HepG2 (cell line): Measurements from ENCODE around the gene PAX7. TPM values are rescaled to one million over a fixed set of nuclear protein-coding genes. Genes with fewer than 3 reads are reported as not detected.

Experiments used
- ATAC-seq: fragments of 200-7000 bp; cut with Tn5 transposase; 3 replicates; pipeline ENCODE4 v1.9.1; 2020; ENCODE audit warnings: mild to moderate bottlenecking, moderate library complexity
- BruUV-seq: library from RNA; stranded (reverse); fragments of 400-500 nt; replicated peaks from 2 replicates; lab custom pipeline; 2021; lab: Mats Ljungman, UMichigan
- CTCF ChIA-PET: fragments of 300-600 bp; formaldehyde crosslinking; extraction: SDS; loops from one replicate; lab custom pipeline; 2021; ENCODE audit warnings: low total read pairs, inconsistent platforms, low intra/inter-chr PET ratio; lab: Yijun Ruan, JAX
- POLR2A ChIA-PET: fragments of 350-600 bp; sonication (Branson Sonifier 250); formaldehyde crosslinking; loops from one replicate; lab custom pipeline; 2020; ENCODE audit warnings: antibody characterized with exemption, inconsistent platforms; lab: Yijun Ruan, JAX
- DNase-seq: peaks from one replicate; pipeline ENCODE4 v3.0.0-alpha.2; 2015; ENCODE audit warnings: low spot score
- FAIRE-seq: peaks from 3 replicates; lab custom pipeline; 2011; peaks lifted over from hg19 to GRCh38; lab: Jason Lieb, UNC
- H2AFZ ChIP-seq: one replicate; pipeline ENCODE4 v1.6.1; 2011; ENCODE audit warnings: low read length, inconsistent platforms
- H3K27ac ChIP-seq: fragments of 300-600 bp; 3 replicates; pipeline ENCODE4 v1.8.0; 2011; ENCODE audit warnings: mixed run types, mild to moderate bottlenecking, mixed read lengths, low read length, inconsistent platforms; ENCODE audit not compliant: insufficient read depth; ENCODE audit errors: extremely low read length
- H3K27me3 ChIP-seq, 2 experiments: fragments of 200-600 bp in 1 of 2; 2 replicates in 1 of 2; 3 replicates in 1 of 2; pipeline versions ENCODE4 v1.6.0 to v1.8.0; 2011; ENCODE audit warnings: low read length in 2 of 2, mild to moderate bottlenecking in 2 of 2, moderate library complexity in 2 of 2, inconsistent platforms in 1 of 2; ENCODE audit not compliant: insufficient read depth in 2 of 2, control insufficient read depth in 1 of 2
- H3K36me3 ChIP-seq, 2 experiments: fragments of 200-600 bp in 1 of 2; replicated peaks in 1 of 2; 2 replicates in 1 of 2; 3 replicates in 1 of 2; pipeline versions ENCODE4 v1.5.1 to v1.8.0; 2011; ENCODE audit warnings: low read length in 2 of 2, inconsistent platforms in 1 of 2; ENCODE audit not compliant: insufficient read depth in 2 of 2, control insufficient read depth in 1 of 2
- H3K4me1 ChIP-seq: 2 replicates; pipeline ENCODE4 v1.5.1; 2012; ENCODE audit warnings: low read length, inconsistent platforms; ENCODE audit not compliant: insufficient read depth
- H3K4me2 ChIP-seq: 2 replicates; pipeline ENCODE4 v1.6.0; 2011; ENCODE audit warnings: low read depth, low read length, inconsistent platforms
- H3K4me3 ChIP-seq, 3 experiments: fragments of 200-600 bp in 1 of 3; sonication (generic), shearing (Covaris generic) in 1 of 3; replicated peaks in 1 of 3; 2 replicates each; pipeline ENCODE4 v1.5.1; 2011 to 2016; ENCODE audit warnings: low read length in 3 of 3, inconsistent platforms in 2 of 3, low read depth in 2 of 3, mild to moderate bottlenecking in 2 of 3, control low read depth in 1 of 3, mixed read lengths in 1 of 3; ENCODE audit not compliant: insufficient read depth in 1 of 3
- H3K79me2 ChIP-seq: one replicate; pipeline ENCODE4 v1.6.1; 2011; ENCODE audit warnings: low read length, inconsistent platforms; ENCODE audit not compliant: insufficient read depth
- H3K9ac ChIP-seq: 2 replicates; pipeline ENCODE4 v1.6.0; 2011; ENCODE audit warnings: mild to moderate bottlenecking, low read depth, low read length, inconsistent platforms; ENCODE audit not compliant: insufficient read depth
- H3K9me3 ChIP-seq: 2 replicates; pipeline ENCODE4 v1.5.1; 2012; ENCODE audit warnings: mild to moderate bottlenecking, low read length
- H4K20me1 ChIP-seq: 2 replicates; pipeline ENCODE4 v1.6.0; 2011; ENCODE audit warnings: inconsistent platforms, mild to moderate bottlenecking, low read length, moderate library complexity; ENCODE audit not compliant: insufficient read depth
- ERF ChIP-seq: IDR thresholded peaks from 2 replicates; pipeline ENCODE4 v1.6.1; 2018; ENCODE audit warnings: missing biosample characterization, missing genetic modification reagents
- KLF16 ChIP-seq, 2 experiments: sonication (generic) in 1 of 2; formaldehyde crosslinking in 1 of 2; IDR thresholded peaks; 2 replicates each; pipeline versions ENCODE4 v1.6.1 to v1.8.0; 2016 to 2023; ENCODE audit warnings: missing genetic modification reagents in 2 of 2, missing compliant biosample characterization in 1 of 2
- PHF20 ChIP-seq: sonication (generic); formaldehyde crosslinking; IDR thresholded peaks from 2 replicates; pipeline ENCODE4 v1.5.0; 2020; ENCODE audit warnings: mild to moderate bottlenecking, missing genetic modification reagents
- ZBED4 ChIP-seq: sonication (generic); formaldehyde crosslinking; IDR thresholded peaks from 2 replicates; pipeline ENCODE4 v1.4.0; 2020; ENCODE audit warnings: missing genetic modification reagents, borderline replicate concordance
- ZNF136 ChIP-seq: sonication (generic); formaldehyde crosslinking; IDR thresholded peaks from 2 replicates; pipeline ENCODE4 v1.8.1; 2022; ENCODE audit warnings: low read depth, mild to moderate bottlenecking, moderate library complexity, missing genetic modification reagents
- ZNF547 ChIP-seq: sonication (generic); formaldehyde crosslinking; IDR thresholded peaks from 2 replicates; pipeline ENCODE4 v1.5.1; 2020; ENCODE audit warnings: mild to moderate bottlenecking, missing genetic modification reagents
- ZNF672 ChIP-seq: sonication (generic); formaldehyde crosslinking; IDR thresholded peaks from 2 replicates; pipeline ENCODE4 v1.8.1; 2022; ENCODE audit warnings: missing genetic modification reagents
- ZNF709 ChIP-seq: sonication (generic); formaldehyde crosslinking; IDR thresholded peaks from 2 replicates; pipeline ENCODE4 v1.5.0; 2020; ENCODE audit warnings: mild to moderate bottlenecking, missing genetic modification reagents
- WGBS: methylation state at CpG from one replicate; pipeline ENCODE4 v1.1.6; 2017; ENCODE audit warnings: low lambda C conversion rate; 5-methylcytosine and 5-hydroxymethylcytosine counted together
- in situ Hi-C: cut with HindIII; loops from 2 replicates; pipeline ENCODE4 v1.10.0; 2017; ENCODE audit warnings: low pct_unique_long_range_greater_than_20kb; ENCODE audit not compliant: extremely low pct_ligation_motif_present
- intact Hi-C: fragments of 100-400 bp; cut with micrococcal nuclease; formaldehyde crosslinking; loops from one replicate; pipeline ENCODE4 v1.10.0; 2022; ENCODE audit not compliant: unreplicated experiment
- polyA plus RNA-seq, 8 experiments: library from polyadenylated mRNA; depleted of rRNA in 3 of 8; stranded (reverse) in 7 of 8; unstranded in 1 of 8; fragments of >200 nt; fragmentation: Illumina TruSeq in 4 of 8; extraction: Trizol in 4 of 8; gene quantifications; 2 replicates each; pipeline versions ENCODE4 v1.2.1 to v1.2.3, GENCODE V29; 2011 to 2016; ENCODE audit warnings: low read depth in 4 of 8, missing spikeins in 1 of 8, mixed read lengths in 1 of 8; ENCODE audit not compliant: insufficient read depth in 1 of 8
- total RNA-seq, 5 experiments: library from RNA; depleted of rRNA; stranded (reverse); fragments of >200 nt; fragmentation: Illumina TruSeq; extraction: Trizol; gene quantifications; 2 replicates each; pipeline ENCODE4 v1.2.3, GENCODE V29; 2016; ENCODE audit warnings: low read depth in 1 of 5
- TF ChIP-seq, protein P1 (sequence below): sonication (generic); formaldehyde crosslinking; IDR thresholded peaks from 2 replicates; pipeline ENCODE4 v1.4.0; 2020; ENCODE audit warnings: missing genetic modification reagents, borderline replicate concordance
- TF ChIP-seq, protein P2 (sequence below): sonication (generic); formaldehyde crosslinking; IDR thresholded peaks from 2 replicates; pipeline ENCODE4 v1.4.0; 2020; ENCODE audit warnings: missing genetic modification reagents

The PAX7 gene
- total and polyA plus RNA-seq, 2 of the 13 experiments (the other 11 are each of a cell fraction or from before 2014, with no cell fraction given), result not detected

GRCh38 chr1:18668046-18668445 lies 37.4 kb downstream of the PAX7 start:
- Histone ChIP-seq H3K9ac (no peak overlapping the region), H3K36me3 (no peaks in the 10 kb centered on the region)
- in situ Hi-C loops, result no loop called here
- POLR2A ChIA-PET, result no interaction called here
- TF ChIP-seq KLF16 (CRISPR knock-in tag; IDR thresholded peaks at IDR 0.05), result no peak
- TF ChIP-seq, protein P1, sequence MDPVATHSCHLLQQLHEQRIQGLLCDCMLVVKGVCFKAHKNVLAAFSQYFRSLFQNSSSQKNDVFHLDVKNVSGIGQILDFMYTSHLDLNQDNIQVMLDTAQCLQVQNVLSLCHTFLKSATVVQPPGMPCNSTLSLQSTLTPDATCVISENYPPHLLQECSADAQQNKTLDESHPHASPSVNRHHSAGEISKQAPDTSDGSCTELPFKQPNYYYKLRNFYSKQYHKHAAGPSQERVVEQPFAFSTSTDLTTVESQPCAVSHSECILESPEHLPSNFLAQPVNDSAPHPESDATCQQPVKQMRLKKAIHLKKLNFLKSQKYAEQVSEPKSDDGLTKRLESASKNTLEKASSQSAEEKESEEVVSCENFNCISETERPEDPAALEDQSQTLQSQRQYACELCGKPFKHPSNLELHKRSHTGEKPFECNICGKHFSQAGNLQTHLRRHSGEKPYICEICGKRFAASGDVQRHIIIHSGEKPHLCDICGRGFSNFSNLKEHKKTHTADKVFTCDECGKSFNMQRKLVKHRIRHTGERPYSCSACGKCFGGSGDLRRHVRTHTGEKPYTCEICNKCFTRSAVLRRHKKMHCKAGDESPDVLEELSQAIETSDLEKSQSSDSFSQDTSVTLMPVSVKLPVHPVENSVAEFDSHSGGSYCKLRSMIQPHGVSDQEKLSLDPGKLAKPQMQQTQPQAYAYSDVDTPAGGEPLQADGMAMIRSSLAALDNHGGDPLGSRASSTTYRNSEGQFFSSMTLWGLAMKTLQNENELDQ (CRISPR knock-in tag), result no peak
- TF ChIP-seq, all 625 proteins: peak for 0
- CTCF ChIA-PET, result no interaction called here
- no TSS peak for BruUV-seq
- no peaks in the 10 kb centered on the region for H3K79me2 ChIP-seq
- H4K20me1 ChIP-seq, result no peaks in the 10 kb centered on the region; the same call in 1 of the 2 replicates
- no peak for ATAC-seq
- H3K4me3 ChIP-seq, result no peak overlapping the region
- 0% methylated on average over 2 of the region's 2 CpGs for WGBS
- H3K27me3 ChIP-seq, result peaks cover 9 to 60% of the 10 kb centered on the region in 2 experiments
- no peak overlapping the region for H2AFZ ChIP-seq
- no peak for FAIRE-seq
- no peak overlapping the region for H3K27ac ChIP-seq
- no peaks in the 10 kb centered on the region for H3K4me1 ChIP-seq
- no peaks in the 10 kb centered on the region for H3K9me3 ChIP-seq
- intact Hi-C loops, result no loop called here
- DNase-seq, result no peak
- H3K4me2 ChIP-seq, result no peak overlapping the region

- CTCF ChIA-PET, result no interaction called here
- no peaks in the 10 kb centered on the region; the same call in 1 of the 2 replicates for H4K20me1 ChIP-seq
- no peak overlapping the region for H3K4me3 ChIP-seq
- no peaks in the 10 kb centered on the region for H3K79me2 ChIP-seq
- WGBS, result 0% methylated on average over 2 of the region's 4 CpGs
- H3K27ac ChIP-seq, result no peak overlapping the region
- H3K36me3 ChIP-seq, result no peaks in the 10 kb centered on the region
- FAIRE-seq (no peak), ATAC-seq (no peak), DNase-seq (no peak)
- in situ Hi-C loops, result no loop called here
- peaks cover 9 to 56% of the 10 kb centered on the region in 2 experiments for H3K27me3 ChIP-seq
- no peak overlapping the region for H2AFZ ChIP-seq
- no peaks in the 10 kb centered on the region for H3K4me1 ChIP-seq
- no TSS peak for BruUV-seq
- no peaks in the 10 kb centered on the region for H3K9me3 ChIP-seq
- H3K4me2 ChIP-seq, result no peak overlapping the region
- no peak overlapping the region for H3K9ac ChIP-seq
- POLR2A ChIA-PET, result interaction anchor here (0.9 kb wide), 1 partner anchor 22 kb away, joined by 3 read pairs; no protein-coding TSS in a partner anchor
- intact Hi-C loops, result no loop called here
- TF ChIP-seq, protein P2, sequence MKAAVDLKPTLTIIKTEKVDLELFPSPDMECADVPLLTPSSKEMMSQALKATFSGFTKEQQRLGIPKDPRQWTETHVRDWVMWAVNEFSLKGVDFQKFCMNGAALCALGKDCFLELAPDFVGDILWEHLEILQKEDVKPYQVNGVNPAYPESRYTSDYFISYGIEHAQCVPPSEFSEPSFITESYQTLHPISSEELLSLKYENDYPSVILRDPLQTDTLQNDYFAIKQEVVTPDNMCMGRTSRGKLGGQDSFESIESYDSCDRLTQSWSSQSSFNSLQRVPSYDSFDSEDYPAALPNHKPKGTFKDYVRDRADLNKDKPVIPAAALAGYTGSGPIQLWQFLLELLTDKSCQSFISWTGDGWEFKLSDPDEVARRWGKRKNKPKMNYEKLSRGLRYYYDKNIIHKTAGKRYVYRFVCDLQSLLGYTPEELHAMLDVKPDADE (CRISPR knock-in tag), result no peak
- TF ChIP-seq ZNF136 (no peak), ZBED4 (CRISPR knock-in tag) (no peak), PHF20 (CRISPR knock-in tag) (no peak), ERF (CRISPR knock-in tag) (no peak), ZNF547 (CRISPR knock-in tag) (no peak), KLF16 (CRISPR knock-in tag; IDR thresholded peaks at IDR 0.05) (no peak), ZNF672 (no peak), ZNF709 (no peak)
Measured at GRCh38 chr1:18668750-18669404, 38.2 kb downstream of the PAX7 start.
